OCI-LY1 (cell line): Measurements from ENCODE around the gene NADK2.
"Not testable (repeated sequence)": the region's sequence is repeated elsewhere in the genome, so short reads cannot be mapped to it uniquely, and the experiment has no call there.

ENCODE experiments used
- H2AFZ ChIP-seq: fragments of 200-600 bp; sonication (generic), shearing (Covaris generic); 2 replicates; pipeline ENCODE4 v1.6.0; 2014; ENCODE audit warnings: antibody characterized with exemption, mild to moderate bottlenecking, low read length
- H3F3A ChIP-seq: fragments of 200-600 bp; sonication (generic), shearing (Covaris generic); 2 replicates; pipeline ENCODE4 v1.6.0; 2014; ENCODE audit warnings: mild to moderate bottlenecking, antibody characterized with exemption, low read length, moderate library complexity; ENCODE audit not compliant: insufficient read depth
- H3K27ac ChIP-seq: fragments of 200-600 bp; sonication (generic); 2 replicates; pipeline ENCODE4 v1.5.1; 2014; ENCODE audit warnings: low read length, mixed run types, mild to moderate bottlenecking, low read depth; ENCODE audit not compliant: poor library complexity, severe bottlenecking
- H3K27me3 ChIP-seq: fragments of 200-600 bp; sonication (generic); 2 replicates; pipeline ENCODE4 v1.6.0; 2014; ENCODE audit warnings: antibody characterized with exemption, mild to moderate bottlenecking, low read length, moderate library complexity; ENCODE audit not compliant: insufficient read depth
- H3K36me3 ChIP-seq: fragments of 200-600 bp; sonication (generic); 2 replicates; pipeline ENCODE4 v1.6.1; 2014; ENCODE audit warnings: mild to moderate bottlenecking, antibody characterized with exemption, low read length, moderate library complexity, mixed read lengths; ENCODE audit not compliant: insufficient read depth
- H3K4me1 ChIP-seq: fragments of 200-600 bp; sonication (generic); 2 replicates; pipeline ENCODE4 v1.5.1; 2014; ENCODE audit warnings: mild to moderate bottlenecking, low read length, moderate library complexity; ENCODE audit not compliant: insufficient read depth, severe bottlenecking
- H3K4me2 ChIP-seq: fragments of 200-600 bp; sonication (generic), shearing (Covaris generic); 2 replicates; pipeline ENCODE4 v1.6.1; 2014; ENCODE audit warnings: low read length
- H3K4me3 ChIP-seq: fragments of 200-600 bp; sonication (generic); 2 replicates; pipeline ENCODE4 v1.5.1; 2014; ENCODE audit warnings: low read length, low read depth, mild to moderate bottlenecking, mixed read lengths; ENCODE audit not compliant: poor library complexity, severe bottlenecking
- H3K79me2 ChIP-seq: fragments of 200-600 bp; shearing (Covaris generic); 2 replicates; pipeline ENCODE4 v1.6.1; 2016; ENCODE audit warnings: mixed run types, low read length, mixed read lengths; ENCODE audit not compliant: insufficient read depth
- H3K9ac ChIP-seq: fragments of 200-600 bp; sonication (generic), shearing (Covaris generic); 2 replicates; pipeline ENCODE4 v1.6.1; 2014; ENCODE audit warnings: mild to moderate bottlenecking, low read length, mixed read lengths
- H3K9me2 ChIP-seq: fragments of 200-600 bp; sonication (generic), shearing (Covaris generic); 2 replicates; pipeline ENCODE4 v1.6.1; 2014; ENCODE audit warnings: low read depth, mild to moderate bottlenecking, low read length, mixed read lengths
- H3K9me3 ChIP-seq: fragments of 200-600 bp; shearing (Covaris generic); 2 replicates; pipeline ENCODE4 v1.6.1; 2014; ENCODE audit warnings: low read length, mixed read lengths
- H4K20me1 ChIP-seq: fragments of 200-600 bp; sonication (generic), shearing (Covaris generic); 2 replicates; pipeline ENCODE4 v1.6.0; 2016; ENCODE audit warnings: mild to moderate bottlenecking, low read length; ENCODE audit not compliant: insufficient read depth
- CTCF ChIP-seq: fragments of 200-600 bp; sonication (generic), shearing (Covaris generic); IDR thresholded peaks from 2 replicates; pipeline ENCODE4 v1.5.1; 2017; ENCODE audit warnings: mild to moderate bottlenecking, antibody characterized with exemption, low read length, moderate library complexity, mixed read lengths
- EZH2 ChIP-seq: fragments of 200-600 bp; sonication (generic), shearing (Covaris generic); IDR thresholded peaks from 2 replicates; pipeline ENCODE4 v1.8.0; 2017; ENCODE audit warnings: borderline replicate concordance, mixed run types, mild to moderate bottlenecking, antibody characterized with exemption, low read length, moderate library complexity, mixed read lengths

NADK2 gene

GRCh38 chr5:36200513-36200912 is 41.2 kb downstream of the NADK2 start:
- H3K4me3 ChIP-seq = no peak overlapping the region
- peaks cover 24% of the 10 kb centered on the region; the same call in 1 of the 2 replicates for H3K36me3 ChIP-seq

GRCh38 chr5:36199620-36200019 is 42.1 kb downstream of the NADK2 start:
- TF ChIP-seq EZH2 (no peak), CTCF (no peak)
- peaks cover 25% of the 10 kb centered on the region; the same call in 1 of the 2 replicates for H3K36me3 ChIP-seq
- H4K20me1 ChIP-seq = no peaks in the 10 kb centered on the region
- H2AFZ ChIP-seq = no peak overlapping the region
- no peaks in the 10 kb centered on the region for H3K9me3 ChIP-seq
- no peak overlapping the region for H3K4me2 ChIP-seq
- H3K27me3 ChIP-seq = no peaks in the 10 kb centered on the region
- H3K27ac ChIP-seq = no peak overlapping the region
- H3K4me3 ChIP-seq = no peak overlapping the region
- no peaks in the 10 kb centered on the region for H3F3A ChIP-seq
- no peaks in the 10 kb centered on the region for H3K4me1 ChIP-seq
- no peaks in the 10 kb centered on the region for H3K9me2 ChIP-seq
- no peak overlapping the region for H3K9ac ChIP-seq
- H3K79me2 ChIP-seq = no peaks in the 10 kb centered on the region

More at GRCh38 chr5:36200513-36200912, 41.2 kb downstream of the NADK2 start:
- Histone ChIP-seq H2AFZ (no peak overlapping the region), H3K4me2 (no peak overlapping the region), H3K79me2 (no peaks in the 10 kb centered on the region), H3K9me2 (no peaks in the 10 kb centered on the region), H3K27me3 (no peaks in the 10 kb centered on the region), H3K27ac (no peak overlapping the region), H3F3A (no peaks in the 10 kb centered on the region), H3K4me1 (no peaks in the 10 kb centered on the region), H4K20me1 (no peaks in the 10 kb centered on the region), H3K9ac (no peak overlapping the region), H3K9me3 (no peaks in the 10 kb centered on the region)
- no peak for TF ChIP-seq EZH2
- no peak for TF ChIP-seq CTCF

DNA sequence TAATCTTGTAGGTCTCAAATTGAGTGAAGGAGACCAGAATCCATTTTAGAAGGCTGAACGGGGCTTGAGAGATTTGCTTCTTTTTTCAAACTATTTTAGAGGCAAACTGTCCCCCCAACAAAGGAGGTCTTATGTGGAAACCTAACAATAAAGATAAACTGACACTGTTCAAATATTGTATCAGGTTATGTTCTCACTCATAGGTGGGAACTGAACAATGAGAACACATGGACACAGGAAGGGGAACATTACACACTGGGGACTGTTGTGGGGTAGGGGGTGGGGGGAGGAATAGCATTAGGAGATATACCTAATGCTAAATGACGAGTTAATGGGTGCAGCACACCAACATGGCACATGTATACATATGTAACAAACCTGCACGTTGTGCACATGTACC is 42.9 kb downstream of the NADK2 start:
- not testable (repeated sequence) for H3K9ac ChIP-seq, H3K27me3 ChIP-seq, H4K20me1 ChIP-seq, H2AFZ ChIP-seq, H3K9me3 ChIP-seq, H3K79me2 ChIP-seq, H3K4me3 ChIP-seq, H3K27ac ChIP-seq, H3K4me2 ChIP-seq, H3K4me1 ChIP-seq, H3F3A ChIP-seq, H3K9me2 ChIP-seq
- H3K36me3 ChIP-seq = peaks cover 25% of the 10 kb centered on the region

DNA sequence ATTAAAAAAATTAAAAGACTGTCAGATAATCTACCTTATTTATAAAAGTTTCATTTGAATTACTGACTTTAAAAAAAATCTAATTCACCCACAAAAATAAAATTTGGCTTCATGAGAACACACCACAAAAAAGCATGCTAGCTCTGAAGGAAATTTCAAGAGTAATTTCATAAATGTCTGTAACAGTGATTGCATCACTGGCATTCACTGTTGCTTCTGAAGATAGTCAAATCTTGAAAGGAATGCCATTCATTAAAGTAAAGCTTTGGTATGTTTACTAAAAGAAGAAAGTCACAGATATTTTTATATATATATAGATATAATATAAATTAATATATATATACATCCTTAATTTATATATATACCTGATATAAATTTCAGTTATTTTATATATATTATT is 43.4 kb downstream of the NADK2 start:
- no peaks in the 10 kb centered on the region for H3F3A ChIP-seq
- H3K36me3 ChIP-seq = peaks cover 25% of the 10 kb centered on the region
- no peak overlapping the region for H2AFZ ChIP-seq
- H3K9ac ChIP-seq = no peak overlapping the region
- no peaks in the 10 kb centered on the region for H3K79me2 ChIP-seq
- no peaks in the 10 kb centered on the region for H3K4me1 ChIP-seq
- H3K9me2 ChIP-seq = no peaks in the 10 kb centered on the region
- no peaks in the 10 kb centered on the region for H4K20me1 ChIP-seq
- H3K4me2 ChIP-seq = no peak overlapping the region
- H3K9me3 ChIP-seq = no peaks in the 10 kb centered on the region
- no peak overlapping the region for H3K4me3 ChIP-seq
- no peaks in the 10 kb centered on the region for H3K27me3 ChIP-seq
- TF ChIP-seq EZH2 (no peak), CTCF (no peak)
- H3K27ac ChIP-seq = no peak overlapping the region
